ENCODE measurements around the gene ZNF608.

The ZNF608 gene

GRCh38 chr5:124698770-124699169 is 47.7 kb downstream of the ZNF608 start:
- no peak for DNase-seq (ENCODE audit: low read depth, low spot score)
- H3K27ac ChIP-seq: no peak overlapping the region

GRCh38 chr5:124697933-124698591 is 48.4 kb downstream of the ZNF608 start:
- no peak for DNase-seq (ENCODE audit: low read depth, low spot score)
- no peak overlapping the region for H3K27ac ChIP-seq

- DNase-seq (ENCODE audit: low read depth, low spot score): no peak
- no peak overlapping the region for H3K27ac ChIP-seq
Measured at GRCh38 chr5:124697501-124697900, 48.9 kb downstream of the ZNF608 start.

GRCh38 chr5:124696898-124697297 is 49.5 kb downstream of the ZNF608 start:
- H3K27ac ChIP-seq: no peak overlapping the region
- DNase-seq (ENCODE audit: low read depth, low spot score): no peak

Data from epithelial cell of prostate (primary cell).